ENCODE data around the gene DRGX. TPM values are rescaled to one million over a fixed set of nuclear protein-coding genes. Genes with fewer than 3 reads are reported as not detected.

The DRGX gene
- total RNA-seq, 4 donors from 2014 or later = 0.14 TPM; not detected in 3

DNA sequence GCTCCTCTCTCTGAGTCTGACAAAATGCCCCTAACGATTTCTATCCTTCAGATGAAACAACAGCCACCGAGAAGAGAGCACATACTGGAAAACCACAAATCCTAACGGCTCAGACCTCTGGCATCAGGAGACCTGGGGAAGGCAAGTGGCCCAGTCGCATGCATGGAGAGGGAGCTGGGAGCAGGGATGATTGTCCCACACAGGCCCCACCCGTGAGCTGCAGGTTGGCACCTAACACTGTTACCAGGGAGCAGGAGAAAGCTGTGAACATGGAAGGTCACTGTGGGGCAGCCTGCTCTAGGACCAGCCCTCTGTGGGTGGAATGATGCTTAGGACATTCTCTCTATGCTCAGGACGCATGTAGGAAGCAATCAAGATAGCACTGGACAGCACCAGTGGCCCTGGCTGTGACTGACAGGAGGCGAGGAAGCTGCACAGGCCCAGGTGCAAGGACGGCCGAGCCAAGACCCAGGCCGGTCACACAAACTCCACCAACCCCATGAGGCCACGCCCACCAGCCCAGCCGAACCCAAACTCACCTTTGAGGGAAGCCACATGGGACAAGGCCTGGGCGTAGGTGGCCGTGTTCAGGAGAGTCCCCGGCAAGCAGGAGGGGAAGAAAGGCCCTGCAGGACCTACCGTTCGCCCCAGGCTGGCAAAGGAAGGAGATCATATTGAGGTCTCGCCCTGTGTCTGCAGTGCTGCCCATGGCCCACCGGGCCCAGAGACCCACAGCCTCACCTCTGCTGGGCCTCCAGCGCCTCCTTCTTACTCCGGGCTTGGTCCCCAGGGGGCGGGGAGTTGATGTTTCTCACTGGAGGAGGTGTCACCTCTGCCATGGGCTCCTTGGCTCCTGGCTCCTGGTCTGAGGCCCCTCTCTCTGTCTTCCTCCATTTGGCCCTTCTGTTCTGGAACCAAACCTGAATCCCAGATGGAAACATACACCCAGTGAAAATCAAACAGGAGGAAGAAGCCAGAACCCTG lies 9.7 kb downstream of the DRGX start:
- Histone ChIP-seq H3K4me1 (no peaks in the 10 kb centered on the region), H3K9me3 (no peaks in the 10 kb centered on the region), H3K27ac (no peak overlapping the region), H3K36me3 (no peaks in the 10 kb centered on the region), H3K27me3 (no peaks in the 10 kb centered on the region), H3K4me3 (no peak overlapping the region)
- TF ChIP-seq POLR2A (IDR thresholded peaks at IDR 0.05) = no peak
- TF ChIP-seq, protein P1, sequence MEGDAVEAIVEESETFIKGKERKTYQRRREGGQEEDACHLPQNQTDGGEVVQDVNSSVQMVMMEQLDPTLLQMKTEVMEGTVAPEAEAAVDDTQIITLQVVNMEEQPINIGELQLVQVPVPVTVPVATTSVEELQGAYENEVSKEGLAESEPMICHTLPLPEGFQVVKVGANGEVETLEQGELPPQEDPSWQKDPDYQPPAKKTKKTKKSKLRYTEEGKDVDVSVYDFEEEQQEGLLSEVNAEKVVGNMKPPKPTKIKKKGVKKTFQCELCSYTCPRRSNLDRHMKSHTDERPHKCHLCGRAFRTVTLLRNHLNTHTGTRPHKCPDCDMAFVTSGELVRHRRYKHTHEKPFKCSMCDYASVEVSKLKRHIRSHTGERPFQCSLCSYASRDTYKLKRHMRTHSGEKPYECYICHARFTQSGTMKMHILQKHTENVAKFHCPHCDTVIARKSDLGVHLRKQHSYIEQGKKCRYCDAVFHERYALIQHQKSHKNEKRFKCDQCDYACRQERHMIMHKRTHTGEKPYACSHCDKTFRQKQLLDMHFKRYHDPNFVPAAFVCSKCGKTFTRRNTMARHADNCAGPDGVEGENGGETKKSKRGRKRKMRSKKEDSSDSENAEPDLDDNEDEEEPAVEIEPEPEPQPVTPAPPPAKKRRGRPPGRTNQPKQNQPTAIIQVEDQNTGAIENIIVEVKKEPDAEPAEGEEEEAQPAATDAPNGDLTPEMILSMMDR (IDR thresholded peaks at IDR 0.05) = no peak
- no peak for DNase-seq
- intact Hi-C loops (cut with DNase I; ENCODE audit: low total_unique reads) = no loop called here

DNA sequence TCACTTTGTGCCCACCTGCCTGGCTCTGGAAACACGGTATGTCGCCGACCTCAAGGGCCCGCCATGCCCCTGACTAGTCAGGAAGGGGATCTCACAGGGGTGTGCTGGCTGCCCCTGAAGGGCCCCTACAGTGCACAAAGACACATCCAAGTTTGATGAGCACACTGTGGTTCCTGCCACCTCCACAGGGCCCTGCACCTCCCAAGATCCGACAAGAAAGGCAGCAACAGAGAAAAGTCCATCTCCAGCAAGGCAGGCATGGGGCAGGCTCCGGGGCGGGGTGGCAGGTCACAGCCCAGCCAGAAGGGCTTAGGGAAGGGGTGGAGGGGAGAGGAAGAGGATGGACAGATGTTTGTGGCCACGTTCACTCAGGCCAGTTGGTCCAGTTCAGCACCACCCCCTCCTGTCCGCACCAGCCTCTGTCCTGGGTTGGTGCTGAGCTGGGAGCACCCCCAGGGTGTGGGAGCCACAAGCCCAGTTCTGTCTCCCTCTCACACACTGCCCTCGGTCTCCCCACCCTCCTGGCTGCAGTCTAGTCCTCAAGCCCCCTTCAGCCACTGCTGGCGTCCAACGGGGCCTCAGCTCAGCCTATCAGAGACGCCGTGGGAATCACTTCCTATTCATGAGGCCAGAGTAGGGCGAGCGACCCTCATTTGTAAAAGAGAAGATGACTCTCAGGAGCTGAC lies 11.5 kb downstream of the DRGX start:
- H3K36me3 ChIP-seq = no peaks in the 10 kb centered on the region
- H3K9me3 ChIP-seq = no peaks in the 10 kb centered on the region
- H3K4me3 ChIP-seq = no peak overlapping the region
- no peak for DNase-seq
- intact Hi-C loops (cut with DNase I; ENCODE audit: low total_unique reads) = no loop called here
- TF ChIP-seq, protein P1 (IDR thresholded peaks at IDR 0.05) = no peak
- no peak for TF ChIP-seq POLR2A (IDR thresholded peaks at IDR 0.05)
- no peaks in the 10 kb centered on the region for H3K27me3 ChIP-seq
- no peak overlapping the region for H3K27ac ChIP-seq
- H3K4me1 ChIP-seq = no peaks in the 10 kb centered on the region

DNA sequence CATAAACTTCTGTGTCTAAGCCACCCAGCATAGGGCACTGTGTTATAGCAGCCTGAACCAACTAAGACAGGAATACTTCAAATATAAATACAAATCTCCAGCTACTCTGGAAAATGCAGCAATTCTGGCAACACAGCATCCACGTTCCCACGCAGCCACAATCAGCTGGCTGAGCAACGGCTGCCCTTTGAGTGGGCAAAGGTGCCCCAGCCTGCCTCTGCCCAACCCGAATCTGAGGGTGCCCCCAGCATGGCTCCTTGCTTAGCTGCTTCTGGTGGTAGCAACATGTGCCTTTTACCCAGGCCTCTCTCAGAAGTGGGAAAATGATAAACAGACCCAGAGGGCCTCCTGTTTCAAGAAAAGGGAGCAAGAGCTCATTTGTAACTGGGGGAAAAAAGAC lies 12.0 kb downstream of the DRGX start:
- Histone ChIP-seq H3K4me3 (no peak overlapping the region), H3K9me3 (no peaks in the 10 kb centered on the region), H3K27me3 (no peaks in the 10 kb centered on the region), H3K4me1 (no peaks in the 10 kb centered on the region), H3K36me3 (no peaks in the 10 kb centered on the region), H3K27ac (no peak overlapping the region)
- no peak for DNase-seq
- TF ChIP-seq POLR2A (IDR thresholded peaks at IDR 0.05) = no peak
- TF ChIP-seq, protein P1 (IDR thresholded peaks at IDR 0.05) = no peak
- intact Hi-C loops (cut with DNase I; ENCODE audit: low total_unique reads) = no loop called here

DNA sequence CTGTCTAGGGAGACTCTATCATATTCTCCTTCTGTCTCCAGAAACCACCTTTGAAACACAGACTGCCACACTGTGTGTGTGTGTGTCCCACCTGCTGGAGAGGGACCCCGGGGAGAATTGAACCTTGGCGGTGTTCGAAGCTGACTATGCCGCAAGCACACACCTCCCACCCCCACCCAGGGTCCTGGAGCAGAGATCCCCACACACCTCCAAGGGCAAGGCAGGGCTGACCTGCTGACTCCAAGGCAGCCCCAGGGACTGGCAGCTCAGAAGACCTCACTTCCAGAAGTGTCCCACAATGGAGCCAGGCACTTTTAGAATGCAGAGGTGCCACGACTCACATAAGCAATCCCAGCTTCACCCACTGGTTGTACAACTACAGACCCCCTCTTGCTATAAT lies 13.1 kb downstream of the DRGX start:
- H3K27me3 ChIP-seq = no peaks in the 10 kb centered on the region
- intact Hi-C loops (cut with DNase I; ENCODE audit: low total_unique reads) = no loop called here

More for the DNA sequence above, 13.1 kb downstream of the DRGX start:
- no peaks in the 10 kb centered on the region for H3K9me3 ChIP-seq
- H3K36me3 ChIP-seq = no peaks in the 10 kb centered on the region
- no peaks in the 10 kb centered on the region for H3K4me1 ChIP-seq
- H3K27ac ChIP-seq = no peak overlapping the region
- TF ChIP-seq POLR2A (IDR thresholded peaks at IDR 0.05) = no peak
- TF ChIP-seq, protein P1 (IDR thresholded peaks at IDR 0.05) = no peak
- no peak for DNase-seq
- H3K4me3 ChIP-seq = no peak overlapping the region

Data from uterus (tissue), 4 donors.